Loucy (cell line): ENCODE data around the gene SAMD4A.

Experiments
- H2AFZ ChIP-seq: fragments of 200-600 bp; sonication (generic); 2 replicates; pipeline ENCODE4 v1.6.0; 2016; ENCODE audit warnings: antibody characterized with exemption, mild to moderate bottlenecking, low read length, moderate library complexity
- H3F3A ChIP-seq: fragments of 200-600 bp; 2 replicates; pipeline ENCODE4 v1.6.0; 2016; ENCODE audit warnings: antibody characterized with exemption, low read depth, mild to moderate bottlenecking
- H3K27me3 ChIP-seq: fragments of 200-600 bp; sonication (generic); 2 replicates; pipeline ENCODE4 v1.6.1; 2014; ENCODE audit warnings: low read length, mild to moderate bottlenecking; ENCODE audit not compliant: insufficient read depth, poor library complexity, severe bottlenecking
- H3K36me3 ChIP-seq: fragments of 200-600 bp; sonication (generic); 2 replicates; pipeline ENCODE4 v1.6.1; 2016; ENCODE audit warnings: low read length; ENCODE audit not compliant: insufficient read depth
- H3K4me1 ChIP-seq: fragments of 200-600 bp; sonication (generic); 2 replicates; pipeline ENCODE4 v1.5.1; 2014; ENCODE audit warnings: low read length, mild to moderate bottlenecking; ENCODE audit not compliant: insufficient read depth, poor library complexity, severe bottlenecking
- H3K4me2 ChIP-seq: fragments of 200-600 bp; sonication (generic); 2 replicates; pipeline ENCODE4 v1.6.0; 2014; ENCODE audit warnings: antibody characterized with exemption, low read length, low read depth, mild to moderate bottlenecking; ENCODE audit not compliant: poor library complexity, severe bottlenecking
- H3K4me3 ChIP-seq: fragments of 200-600 bp; sonication (generic); 2 replicates; pipeline ENCODE4 v1.5.1; 2014; ENCODE audit warnings: low read length, mild to moderate bottlenecking, mixed read lengths; ENCODE audit not compliant: poor library complexity, severe bottlenecking
- H3K79me2 ChIP-seq: fragments of 200-600 bp; sonication (generic); 2 replicates; pipeline ENCODE4 v1.6.1; 2014; ENCODE audit warnings: low read length; ENCODE audit not compliant: insufficient read depth
- H3K9ac ChIP-seq: fragments of 200-600 bp; sonication (generic); 2 replicates; pipeline ENCODE4 v1.6.0; 2014; ENCODE audit warnings: mild to moderate bottlenecking, low read depth, low read length, moderate library complexity; ENCODE audit not compliant: poor library complexity, severe bottlenecking
- H3K9me2 ChIP-seq: fragments of 200-600 bp; sonication (generic); replicated peaks from 2 replicates; pipeline ENCODE4 v1.6.1; 2016; ENCODE audit warnings: low read depth, low read length, mixed read lengths
- H3K9me3 ChIP-seq: fragments of 200-600 bp; sonication (generic); 2 replicates; pipeline ENCODE4 v1.6.1; 2014; ENCODE audit warnings: mild to moderate bottlenecking, antibody characterized with exemption, low read length, low read depth; ENCODE audit not compliant: insufficient read depth
- H4K20me1 ChIP-seq: fragments of 200-600 bp; sonication (generic); 2 replicates; pipeline ENCODE4 v1.6.0; 2014; ENCODE audit warnings: antibody characterized with exemption, low read length, mild to moderate bottlenecking; ENCODE audit not compliant: insufficient read depth, poor library complexity, severe bottlenecking
- EZH2phosphoT487 ChIP-seq: fragments of 200-600 bp; IDR thresholded peaks from 2 replicates; pipeline ENCODE4 v1.6.1; 2018; ENCODE audit warnings: antibody characterized with exemption, mild to moderate bottlenecking, moderate library complexity, borderline replicate concordance
- TF ChIP-seq, protein P1 (sequence below): fragments of 200-600 bp; sonication (generic); conservative IDR thresholded peaks from 2 replicates; pipeline ENCODE4 v1.5.1; 2014; ENCODE audit warnings: mild to moderate bottlenecking, antibody characterized with exemption, low read length

Gene SAMD4A

DNA sequence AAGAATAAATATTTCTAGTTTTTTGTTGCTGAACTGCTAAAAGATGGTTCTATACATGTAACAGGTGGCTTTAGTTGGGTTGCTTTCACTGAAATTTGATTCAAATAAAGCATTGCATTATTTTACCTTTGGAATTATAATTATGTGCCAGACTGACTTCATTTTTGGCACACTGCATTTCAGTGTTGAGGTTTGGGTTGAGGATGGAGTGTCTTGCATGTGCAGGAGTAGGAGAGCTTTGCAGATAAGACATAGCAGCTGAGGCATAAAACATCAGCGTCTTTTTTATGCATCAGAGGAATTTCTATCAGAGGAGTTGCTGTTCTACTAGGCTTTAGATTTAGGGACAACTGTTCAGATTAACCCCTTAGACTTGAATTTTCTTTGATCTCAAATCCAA lies 17.2 kb downstream of the SAMD4A start:
- no peaks in the 10 kb centered on the region for H3K9me3 ChIP-seq
- no peaks in the 10 kb centered on the region for H3F3A ChIP-seq
- H2AFZ ChIP-seq, result no peak overlapping the region
- no peaks in the 10 kb centered on the region for H3K36me3 ChIP-seq
- no peaks in the 10 kb centered on the region for H3K27me3 ChIP-seq
- H3K9me2 ChIP-seq, result no peaks in the 10 kb centered on the region
- TF ChIP-seq, protein P1, sequence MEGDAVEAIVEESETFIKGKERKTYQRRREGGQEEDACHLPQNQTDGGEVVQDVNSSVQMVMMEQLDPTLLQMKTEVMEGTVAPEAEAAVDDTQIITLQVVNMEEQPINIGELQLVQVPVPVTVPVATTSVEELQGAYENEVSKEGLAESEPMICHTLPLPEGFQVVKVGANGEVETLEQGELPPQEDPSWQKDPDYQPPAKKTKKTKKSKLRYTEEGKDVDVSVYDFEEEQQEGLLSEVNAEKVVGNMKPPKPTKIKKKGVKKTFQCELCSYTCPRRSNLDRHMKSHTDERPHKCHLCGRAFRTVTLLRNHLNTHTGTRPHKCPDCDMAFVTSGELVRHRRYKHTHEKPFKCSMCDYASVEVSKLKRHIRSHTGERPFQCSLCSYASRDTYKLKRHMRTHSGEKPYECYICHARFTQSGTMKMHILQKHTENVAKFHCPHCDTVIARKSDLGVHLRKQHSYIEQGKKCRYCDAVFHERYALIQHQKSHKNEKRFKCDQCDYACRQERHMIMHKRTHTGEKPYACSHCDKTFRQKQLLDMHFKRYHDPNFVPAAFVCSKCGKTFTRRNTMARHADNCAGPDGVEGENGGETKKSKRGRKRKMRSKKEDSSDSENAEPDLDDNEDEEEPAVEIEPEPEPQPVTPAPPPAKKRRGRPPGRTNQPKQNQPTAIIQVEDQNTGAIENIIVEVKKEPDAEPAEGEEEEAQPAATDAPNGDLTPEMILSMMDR, result no peak
- no peaks in the 10 kb centered on the region for H3K4me1 ChIP-seq
- H4K20me1 ChIP-seq, result no peaks in the 10 kb centered on the region
- no peak overlapping the region for H3K4me2 ChIP-seq
- no peak overlapping the region for H3K9ac ChIP-seq
- no peaks in the 10 kb centered on the region for H3K79me2 ChIP-seq
- H3K4me3 ChIP-seq, result no peak overlapping the region

DNA sequence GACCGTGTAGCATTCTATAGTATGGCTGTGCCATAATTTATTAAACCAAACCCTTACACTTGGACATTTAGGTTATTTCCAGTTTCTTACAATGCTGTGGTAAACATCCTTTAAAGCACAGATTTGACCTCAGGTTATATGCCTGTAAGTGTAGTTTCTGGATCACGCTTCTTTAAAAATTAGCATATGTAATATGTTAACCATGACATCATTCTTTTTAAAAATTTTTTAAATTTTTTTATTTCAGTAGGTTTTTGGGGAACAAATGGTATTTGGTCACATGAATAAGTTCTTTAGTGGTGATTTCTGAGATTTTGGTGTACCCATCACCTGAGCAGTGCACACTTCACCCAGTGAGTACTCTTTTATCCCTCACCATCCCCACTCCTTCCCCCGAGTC lies 18.3 kb downstream of the SAMD4A start:
- no peaks in the 10 kb centered on the region for H3K79me2 ChIP-seq
- no peaks in the 10 kb centered on the region for H4K20me1 ChIP-seq

DNA sequence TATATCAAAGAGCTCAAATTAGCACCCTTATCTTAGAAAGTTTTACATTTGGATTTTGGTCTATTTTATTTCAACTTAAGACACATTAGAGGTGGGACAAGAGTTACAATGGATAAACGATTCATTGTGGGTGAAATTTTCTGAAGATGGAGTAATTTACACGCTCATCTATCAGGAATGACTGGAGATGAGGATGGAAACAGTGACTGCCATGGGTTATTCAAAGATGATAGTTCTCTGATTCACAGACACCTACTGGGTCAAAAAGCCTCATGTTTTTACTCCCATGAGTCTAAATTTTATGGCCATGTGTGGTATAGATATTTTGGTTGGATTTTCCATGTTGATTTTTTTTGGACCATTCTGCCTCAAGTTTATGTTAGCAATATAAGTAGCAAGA lies 22.1 kb downstream of the SAMD4A start:
- no peak overlapping the region for H3K4me2 ChIP-seq
- H4K20me1 ChIP-seq, result no peaks in the 10 kb centered on the region
- no peak overlapping the region for H2AFZ ChIP-seq
- H3K9me3 ChIP-seq, result no peaks in the 10 kb centered on the region
- no peaks in the 10 kb centered on the region for H3K36me3 ChIP-seq
- H3K4me1 ChIP-seq, result peaks cover 10% of the 10 kb centered on the region
- H3K27me3 ChIP-seq, result no peaks in the 10 kb centered on the region
- no peak for TF ChIP-seq EZH2phosphoT487
- TF ChIP-seq, protein P1, result no peak
- H3K4me3 ChIP-seq, result no peak overlapping the region
- H3K9me2 ChIP-seq, result no peaks in the 10 kb centered on the region
- H3F3A ChIP-seq, result no peaks in the 10 kb centered on the region
- no peak overlapping the region for H3K9ac ChIP-seq
- no peaks in the 10 kb centered on the region for H3K79me2 ChIP-seq

More for the DNA sequence above, 18.3 kb downstream of the SAMD4A start:
- no peaks in the 10 kb centered on the region for H3K27me3 ChIP-seq
- H3K4me2 ChIP-seq, result no peak overlapping the region
- H3K9ac ChIP-seq, result no peak overlapping the region
- no peaks in the 10 kb centered on the region for H3F3A ChIP-seq
- H3K4me3 ChIP-seq, result no peak overlapping the region
- H3K4me1 ChIP-seq, result no peaks in the 10 kb centered on the region
- H3K9me3 ChIP-seq, result no peaks in the 10 kb centered on the region
- no peaks in the 10 kb centered on the region for H3K36me3 ChIP-seq
- H2AFZ ChIP-seq, result no peak overlapping the region
- no peaks in the 10 kb centered on the region for H3K9me2 ChIP-seq
- TF ChIP-seq EZH2phosphoT487, result no peak

DNA sequence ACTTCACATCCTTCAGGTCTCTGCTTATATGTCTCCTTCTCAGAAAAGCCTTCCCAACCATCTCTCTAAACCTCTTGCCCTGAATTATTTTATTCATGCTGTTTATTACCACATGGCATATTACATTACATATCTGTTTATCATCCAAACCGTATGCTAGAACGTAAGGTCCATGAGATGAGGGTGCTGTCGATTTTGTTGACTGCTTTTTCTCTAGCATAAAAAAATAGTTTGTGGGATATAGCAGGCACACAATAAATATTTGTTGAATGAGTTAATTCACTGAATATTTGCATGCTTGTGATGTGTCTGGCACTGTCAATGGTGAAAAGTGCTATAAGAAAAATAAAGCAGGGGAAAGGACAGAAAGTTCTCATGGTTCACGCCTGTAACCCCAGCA lies 22.9 kb downstream of the SAMD4A start:
- H3K27me3 ChIP-seq, result no peaks in the 10 kb centered on the region
- no peak overlapping the region for H2AFZ ChIP-seq
- no peaks in the 10 kb centered on the region for H4K20me1 ChIP-seq
- no peaks in the 10 kb centered on the region for H3F3A ChIP-seq
- no peaks in the 10 kb centered on the region for H3K9me3 ChIP-seq
- H3K4me3 ChIP-seq, result no peak overlapping the region
- H3K9me2 ChIP-seq, result no peaks in the 10 kb centered on the region
- H3K4me2 ChIP-seq, result no peak overlapping the region
- H3K36me3 ChIP-seq, result no peaks in the 10 kb centered on the region
- peaks cover 16% of the 10 kb centered on the region for H3K4me1 ChIP-seq
- H3K9ac ChIP-seq, result no peak overlapping the region
- H3K79me2 ChIP-seq, result no peaks in the 10 kb centered on the region
- no peak for TF ChIP-seq EZH2phosphoT487
- TF ChIP-seq, protein P1, result no peak
